HEK293 (cell line): ENCODE results near the gene ARMC12.
"Not testable (repeated sequence)": the region's sequence is repeated elsewhere in the genome, so short reads cannot be mapped to it uniquely, and the experiment has no call there.

Experiments used
- CTCF ChIA-PET: fragments of 350-600 bp; formaldehyde crosslinking; extraction: SDS; loops from one replicate; lab custom pipeline; 2021; ENCODE audit warnings: antibody characterized with exemption; lab: Yijun Ruan, JAX
- POLR2A ChIA-PET: fragments of 300-600 bp; formaldehyde crosslinking; extraction: SDS; loops from one replicate; lab custom pipeline; 2020; ENCODE audit warnings: antibody characterized with exemption, inconsistent platforms; lab: Yijun Ruan, JAX
- H3K27ac ChIP-seq: fragments of 200-500 bp; sonication (Bioruptor generic); 2 replicates; pipeline ENCODE4 v1.5.1; 2014; ENCODE audit warnings: low read depth, low read length, control low read depth, inconsistent platforms; ENCODE audit errors: extremely low read depth
- H3K36me3 ChIP-seq, 2 experiments: fragments of 200-500 bp in 1 of 2; sonication (Bioruptor generic) in 1 of 2; 1 replicate in 1 of 2; 2 replicates in 1 of 2; pipeline ENCODE4 v1.5.1; 2014 to 2017; ENCODE audit warnings: inconsistent platforms in 2 of 2, low read length in 2 of 2; ENCODE audit not compliant: control insufficient read depth in 2 of 2, insufficient read depth in 1 of 2
- H3K4me1 ChIP-seq: fragments of 200-500 bp; sonication (Bioruptor generic); 2 replicates; pipeline ENCODE4 v1.5.1; 2014; ENCODE audit warnings: mild to moderate bottlenecking, low read length, inconsistent platforms; ENCODE audit not compliant: control insufficient read depth, insufficient read depth
- H3K4me3 ChIP-seq: 2 replicates; pipeline ENCODE4 v1.5.1; 2011; ENCODE audit warnings: low read depth, mild to moderate bottlenecking, control low read depth, low read length, moderate library complexity
- H3K9me3 ChIP-seq: fragments of 200-500 bp; sonication (Bioruptor generic); 2 replicates; pipeline ENCODE4 v1.5.1; 2014; ENCODE audit warnings: low read depth, low read length, inconsistent platforms; ENCODE audit not compliant: control insufficient read depth, insufficient read depth
- BCL11A ChIP-seq: fragments of 450-650 bp; formaldehyde crosslinking; IDR thresholded peaks from 2 replicates; pipeline ENCODE4 v1.5.1; 2016; ENCODE audit warnings: low read depth, missing biosample characterization, missing genetic modification characterization
- EGR2 ChIP-seq: fragments of 450-650 bp; formaldehyde crosslinking; IDR thresholded peaks from 2 replicates; pipeline ENCODE4 v1.5.1; 2016; ENCODE audit warnings: low read depth, missing biosample characterization, missing genetic modification characterization
- KLF8 ChIP-seq: fragments of 450-650 bp; formaldehyde crosslinking; IDR thresholded peaks from 2 replicates; pipeline ENCODE4 v1.5.1; 2016; ENCODE audit warnings: missing biosample characterization, missing genetic modification characterization
- MYNN ChIP-seq: fragments of 450-650 bp; formaldehyde crosslinking; IDR thresholded peaks from 2 replicates; pipeline ENCODE4 v1.5.1; 2016; ENCODE audit warnings: missing biosample characterization, missing genetic modification characterization, borderline replicate concordance
- SALL2 ChIP-seq: fragments of 450-650 bp; formaldehyde crosslinking; IDR thresholded peaks from 2 replicates; pipeline ENCODE4 v1.5.0; 2017; ENCODE audit warnings: missing biosample characterization, mild to moderate bottlenecking, missing genetic modification characterization, borderline replicate concordance
- ZFHX2 ChIP-seq: fragments of 450-650 bp; formaldehyde crosslinking; conservative IDR thresholded peaks from 2 replicates; pipeline ENCODE4 v1.5.1; 2016; ENCODE audit warnings: missing biosample characterization, missing genetic modification characterization
- ZFP3 ChIP-seq: fragments of 450-650 bp; formaldehyde crosslinking; IDR thresholded peaks from 2 replicates; pipeline ENCODE4 v1.5.1; 2016; ENCODE audit warnings: low read depth, missing biosample characterization, missing genetic modification characterization
- ZNF114 ChIP-seq: fragments of 450-650 bp; formaldehyde crosslinking; IDR thresholded peaks from 2 replicates; pipeline ENCODE4 v1.5.0; 2017; ENCODE audit warnings: missing biosample characterization, missing genetic modification characterization
- ZNF354C ChIP-seq: fragments of 450-650 bp; formaldehyde crosslinking; IDR thresholded peaks from 2 replicates; pipeline ENCODE4 v1.5.1; 2016; ENCODE audit warnings: missing biosample characterization, missing genetic modification characterization, low read depth, borderline replicate concordance
- ZNF404 ChIP-seq: fragments of 450-650 bp; formaldehyde crosslinking; IDR thresholded peaks from 2 replicates; pipeline ENCODE4 v1.5.1; 2017; ENCODE audit warnings: missing biosample characterization, missing genetic modification characterization
- ZNF558 ChIP-seq: fragments of 450-650 bp; formaldehyde crosslinking; IDR thresholded peaks from 2 replicates; pipeline ENCODE4 v1.5.1; 2016; ENCODE audit warnings: missing biosample characterization, missing genetic modification characterization
- ZNF629 ChIP-seq: fragments of 450-650 bp; formaldehyde crosslinking; IDR thresholded peaks from 2 replicates; pipeline ENCODE4 v1.5.1; 2017; ENCODE audit warnings: missing biosample characterization, missing genetic modification characterization
- ZNF677 ChIP-seq: fragments of 450-650 bp; IDR thresholded peaks from 2 replicates; pipeline ENCODE4 v1.5.0; 2018; ENCODE audit warnings: missing biosample characterization, mild to moderate bottlenecking, missing genetic modification characterization, moderate library complexity
- ZNF707 ChIP-seq: fragments of 450-650 bp; formaldehyde crosslinking; IDR thresholded peaks from 2 replicates; pipeline ENCODE4 v1.5.1; 2016; ENCODE audit warnings: missing biosample characterization, missing genetic modification characterization
- ZNF776 ChIP-seq: fragments of 450-650 bp; formaldehyde crosslinking; IDR thresholded peaks from 2 replicates; pipeline ENCODE4 v1.5.0; 2017; ENCODE audit warnings: missing biosample characterization, missing genetic modification characterization, borderline replicate concordance
- TF ChIP-seq, protein P1 (sequence below): fragments of 450-650 bp; formaldehyde crosslinking; IDR thresholded peaks from 2 replicates; pipeline ENCODE4 v1.5.1; 2016; ENCODE audit warnings: missing biosample characterization, missing genetic modification characterization
- TF ChIP-seq, protein P2 (sequence below): fragments of 450-650 bp; formaldehyde crosslinking; IDR thresholded peaks from 2 replicates; pipeline ENCODE4 v1.5.1; 2016; ENCODE audit warnings: missing biosample characterization, missing genetic modification characterization

Gene ARMC12

DNA sequence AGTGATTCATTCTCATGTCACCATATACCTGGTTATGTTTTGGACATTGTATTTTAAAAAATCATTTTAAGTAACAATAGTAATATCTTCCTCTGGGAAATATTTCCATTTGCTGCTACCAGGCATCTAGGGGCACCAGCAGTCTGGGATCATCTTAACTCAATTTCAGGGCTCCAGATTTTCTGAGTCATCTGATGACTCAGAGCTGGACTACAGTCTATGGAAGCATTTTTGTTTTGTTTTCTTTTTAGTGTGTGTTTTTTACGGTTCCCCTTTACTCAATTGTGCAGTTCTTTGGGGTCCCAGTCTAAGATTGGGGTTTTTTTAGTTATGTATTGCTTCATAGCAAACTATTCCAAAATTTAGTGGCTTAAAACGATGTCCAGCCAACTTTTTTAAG is 42.4 kb upstream of the ARMC12 start (continued):
- TF ChIP-seq KLF8 (tag by site-specific recombination) (0 out of 2 replicates have a peak, but pooled peaks have one; percentile 39), ZNF558 (tag by site-specific recombination) (peak; percentile 67), SALL2 (tag by site-specific recombination) (no peak)

DNA sequence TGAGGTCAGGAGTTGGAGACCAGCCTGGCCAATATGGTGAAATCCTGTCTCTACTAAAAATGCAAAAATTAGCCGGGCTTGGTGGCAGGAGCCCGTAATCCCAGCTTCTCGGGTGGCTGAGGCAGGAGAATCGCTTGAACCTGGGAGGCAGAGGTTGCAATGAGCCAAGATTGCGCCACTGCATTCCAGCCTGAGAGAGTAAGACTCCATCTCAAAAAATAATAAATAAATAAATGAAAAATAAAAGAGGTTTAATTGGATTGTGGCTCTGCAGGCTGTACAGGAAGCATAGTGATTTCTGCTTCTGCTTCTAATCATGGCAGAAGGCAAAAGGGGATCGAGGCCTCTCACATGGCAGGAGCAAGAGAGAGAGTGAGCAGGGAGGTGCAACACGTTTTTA is 38.4 kb upstream of the ARMC12 start:
- H3K36me3 ChIP-seq, H3K4me3 ChIP-seq, H3K9me3 ChIP-seq, POLR2A ChIA-PET, H3K27ac ChIP-seq, H3K4me1 ChIP-seq: not testable (repeated sequence)
- CTCF ChIA-PET, result interaction anchor here (0.6 kb wide), 1 partner anchor 67 kb away, joined by 3 read pairs; no protein-coding TSS in a partner anchor

DNA sequence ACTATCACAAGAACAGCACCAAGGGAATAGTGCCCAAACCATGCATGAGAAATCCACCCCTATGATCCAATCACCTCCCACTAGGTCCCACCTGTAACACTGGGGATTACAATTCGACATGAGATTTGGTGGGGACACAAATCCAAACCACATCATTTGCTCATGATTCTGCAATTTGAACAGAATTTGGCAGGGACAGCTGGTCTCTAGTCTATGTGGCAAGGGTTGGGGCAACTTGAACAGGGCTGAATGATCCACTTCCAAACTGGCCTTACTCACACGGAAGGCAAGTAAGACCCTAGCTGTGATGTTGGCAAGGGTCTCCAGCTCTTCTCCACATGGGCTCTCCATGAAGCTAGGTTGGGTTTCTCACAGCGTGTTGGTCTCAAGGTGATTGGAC is 38.0 kb upstream of the ARMC12 start:
- Histone ChIP-seq H3K36me3 (no peaks in the 10 kb centered on the region), H3K4me1 (no peaks in the 10 kb centered on the region), H3K4me3 (no peak overlapping the region), H3K9me3 (no peaks in the 10 kb centered on the region), H3K27ac (no peak overlapping the region)
- TF ChIP-seq, protein P1, sequence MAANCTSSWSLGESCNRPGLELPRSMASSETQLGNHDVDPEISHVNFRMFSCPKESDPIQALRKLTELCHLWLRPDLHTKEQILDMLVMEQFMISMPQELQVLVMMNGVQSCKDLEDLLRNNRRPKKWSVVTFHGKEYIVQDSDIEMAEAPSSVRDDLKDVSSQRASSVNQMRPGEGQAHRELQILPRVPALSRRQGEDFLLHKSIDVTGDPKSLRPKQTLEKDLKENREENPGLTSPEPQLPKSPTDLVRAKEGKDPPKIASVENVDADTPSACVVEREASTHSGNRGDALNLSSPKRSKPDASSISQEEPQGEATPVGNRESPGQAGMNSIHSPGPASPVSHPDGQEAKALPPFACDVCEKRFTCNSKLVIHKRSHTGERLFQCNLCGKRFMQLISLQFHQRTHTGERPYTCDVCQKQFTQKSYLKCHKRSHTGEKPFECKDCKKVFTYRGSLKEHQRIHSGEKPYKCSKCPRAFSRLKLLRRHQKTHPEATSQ (tag by site-specific recombination), result no peak
- no peak for TF ChIP-seq ZNF776
- no peak for TF ChIP-seq ZNF629 (tag by site-specific recombination)
- no peak for TF ChIP-seq ZNF354C (tag by site-specific recombination)
- POLR2A ChIA-PET, result no interaction called here
- CTCF ChIA-PET, result interaction anchor here (0.6 to 0.7 kb wide), 2 partner anchors 13 to 67 kb away, joined by 3 read pairs; no protein-coding TSS in a partner anchor

DNA sequence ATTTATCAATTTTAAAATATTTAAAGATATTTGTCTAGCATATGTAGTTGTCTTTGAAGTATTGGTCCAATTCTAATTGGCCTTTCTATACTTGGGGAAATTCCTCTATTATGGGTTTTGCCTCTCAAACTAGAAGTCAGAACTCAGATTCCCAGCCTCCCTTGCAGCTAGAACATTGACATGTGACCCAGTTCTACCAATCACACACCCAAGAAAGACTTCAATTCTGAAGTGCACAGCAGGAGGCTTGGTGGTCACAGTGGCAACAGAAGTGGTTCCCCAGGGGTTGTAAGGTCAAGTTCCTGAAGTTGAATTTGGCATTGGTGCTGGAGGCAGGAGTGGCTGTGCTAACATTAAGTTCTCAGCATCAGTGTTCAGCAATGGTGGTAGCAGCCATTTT is 33.3 kb upstream of the ARMC12 start:
- H3K36me3 ChIP-seq, result no peaks in the 10 kb centered on the region
- H3K4me1 ChIP-seq, result no peaks in the 10 kb centered on the region
- POLR2A ChIA-PET, result interaction anchor here (0.9 kb wide), 1 partner anchor 24 kb away, joined by 3 read pairs; no protein-coding TSS in a partner anchor
- TF ChIP-seq ZNF707 (no peak), ZNF677 (tag by site-specific recombination) (peak; percentile 75)
- no peak overlapping the region for H3K27ac ChIP-seq
- no peak overlapping the region for H3K4me3 ChIP-seq
- CTCF ChIA-PET, result interaction anchor here (0.9 kb wide), 1 partner anchor 15 kb away, joined by 3 read pairs; the partner anchor contains the start of gene FKBP5
- no peaks in the 10 kb centered on the region for H3K9me3 ChIP-seq

DNA sequence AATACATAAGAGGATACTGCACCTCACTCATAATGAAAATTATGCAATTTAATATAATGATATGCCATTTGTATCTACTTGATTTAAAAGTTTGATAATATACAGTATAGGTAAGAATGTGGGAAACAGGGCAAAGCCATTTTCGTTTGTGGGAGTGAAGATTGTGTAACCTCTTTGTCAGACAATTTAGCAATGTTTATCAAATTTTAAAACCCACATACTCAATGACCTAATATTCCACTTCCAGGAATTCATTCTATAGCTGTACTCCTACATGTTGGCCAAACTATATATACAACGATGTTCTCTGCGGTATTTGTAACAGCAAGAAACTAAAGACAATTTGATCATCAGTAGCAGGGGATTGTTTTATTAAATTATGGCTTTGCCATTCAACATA is 30.4 kb upstream of the ARMC12 start:
- H3K27ac ChIP-seq, result no peak overlapping the region
- CTCF ChIA-PET, result interaction anchor here (0.5 kb wide), 1 partner anchor 119 kb away, joined by 4 read pairs; no protein-coding TSS in a partner anchor
- H3K4me1 ChIP-seq, result no peaks in the 10 kb centered on the region
- H3K4me3 ChIP-seq, result no peak overlapping the region
- no peak for TF ChIP-seq MYNN (tag by site-specific recombination)
- TF ChIP-seq ZNF404 (tag by site-specific recombination), result no peak
- TF ChIP-seq, protein P2, sequence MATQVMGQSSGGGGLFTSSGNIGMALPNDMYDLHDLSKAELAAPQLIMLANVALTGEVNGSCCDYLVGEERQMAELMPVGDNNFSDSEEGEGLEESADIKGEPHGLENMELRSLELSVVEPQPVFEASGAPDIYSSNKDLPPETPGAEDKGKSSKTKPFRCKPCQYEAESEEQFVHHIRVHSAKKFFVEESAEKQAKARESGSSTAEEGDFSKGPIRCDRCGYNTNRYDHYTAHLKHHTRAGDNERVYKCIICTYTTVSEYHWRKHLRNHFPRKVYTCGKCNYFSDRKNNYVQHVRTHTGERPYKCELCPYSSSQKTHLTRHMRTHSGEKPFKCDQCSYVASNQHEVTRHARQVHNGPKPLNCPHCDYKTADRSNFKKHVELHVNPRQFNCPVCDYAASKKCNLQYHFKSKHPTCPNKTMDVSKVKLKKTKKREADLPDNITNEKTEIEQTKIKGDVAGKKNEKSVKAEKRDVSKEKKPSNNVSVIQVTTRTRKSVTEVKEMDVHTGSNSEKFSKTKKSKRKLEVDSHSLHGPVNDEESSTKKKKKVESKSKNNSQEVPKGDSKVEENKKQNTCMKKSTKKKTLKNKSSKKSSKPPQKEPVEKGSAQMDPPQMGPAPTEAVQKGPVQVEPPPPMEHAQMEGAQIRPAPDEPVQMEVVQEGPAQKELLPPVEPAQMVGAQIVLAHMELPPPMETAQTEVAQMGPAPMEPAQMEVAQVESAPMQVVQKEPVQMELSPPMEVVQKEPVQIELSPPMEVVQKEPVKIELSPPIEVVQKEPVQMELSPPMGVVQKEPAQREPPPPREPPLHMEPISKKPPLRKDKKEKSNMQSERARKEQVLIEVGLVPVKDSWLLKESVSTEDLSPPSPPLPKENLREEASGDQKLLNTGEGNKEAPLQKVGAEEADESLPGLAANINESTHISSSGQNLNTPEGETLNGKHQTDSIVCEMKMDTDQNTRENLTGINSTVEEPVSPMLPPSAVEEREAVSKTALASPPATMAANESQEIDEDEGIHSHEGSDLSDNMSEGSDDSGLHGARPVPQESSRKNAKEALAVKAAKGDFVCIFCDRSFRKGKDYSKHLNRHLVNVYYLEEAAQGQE, result no peak
- TF ChIP-seq ZNF114 (tag by site-specific recombination), result no peak
- TF ChIP-seq ZFHX2 (tag by site-specific recombination), result peak; percentile 85
- peak; percentile 70 for TF ChIP-seq EGR2 (tag by site-specific recombination)
- no peak for TF ChIP-seq ZFP3 (tag by site-specific recombination)
- TF ChIP-seq BCL11A, result no peak
- H3K36me3 ChIP-seq, result no peaks in the 10 kb centered on the region
- POLR2A ChIA-PET, result no interaction called here
- no peaks in the 10 kb centered on the region for H3K9me3 ChIP-seq
